ENCODE measurements around the gene OSTN.
"Not testable (repeated sequence)": the region's sequence is repeated elsewhere in the genome, so short reads cannot be mapped to it uniquely, and the experiment has no call there.

The OSTN gene

GRCh38 chr3:191235331-191236314, 36.6 kb downstream of the OSTN start:
- DNase-seq: no peak

- DNase-seq: no peak
Measured at GRCh38 chr3:191236646-191237045, 37.6 kb downstream of the OSTN start.

- no peak for DNase-seq
Measured at GRCh38 chr3:191237047-191237882, 38.2 kb downstream of the OSTN start.

- DNase-seq: no peak
Measured at GRCh38 chr3:191238321-191238817, 39.3 kb downstream of the OSTN start.

- no peak for DNase-seq
Measured at GRCh38 chr3:191239407-191240031, 40.5 kb downstream of the OSTN start.

GRCh38 chr3:191240486-191240885, 41.4 kb downstream of the OSTN start:
- DNase-seq: no peak

- no peak for DNase-seq
Measured at GRCh38 chr3:191244242-191244867, 45.3 kb downstream of the OSTN start.

GRCh38 chr3:191246034-191246433, 47.0 kb downstream of the OSTN start:
- DNase-seq: not testable (repeated sequence)

GRCh38 chr3:191246630-191247029, 47.6 kb downstream of the OSTN start:
- DNase-seq: no peak

GRCh38 chr3:191253089-191253799, 54.2 kb downstream of the OSTN start:
- no peak for DNase-seq

- no peak for DNase-seq
Measured at GRCh38 chr3:191254098-191254873, 55.2 kb downstream of the OSTN start.

GRCh38 chr3:191255156-191255555, 56.1 kb downstream of the OSTN start:
- no peak for DNase-seq

- no peak for DNase-seq
Measured at GRCh38 chr3:191256405-191256804, 57.4 kb downstream of the OSTN start.

- no peak for DNase-seq
Measured at GRCh38 chr3:191257286-191257685, 58.2 kb downstream of the OSTN start.

GRCh38 chr3:191259486-191259885, 60.4 kb downstream of the OSTN start:
- DNase-seq: no peak

- no peak for DNase-seq
Measured at GRCh38 chr3:191260431-191261303, 61.6 kb downstream of the OSTN start.

GRCh38 chr3:191261304-191261638, 62.2 kb downstream of the OSTN start:
- DNase-seq: no peak

- DNase-seq: no peak
Measured at GRCh38 chr3:191262650-191263049, 63.6 kb downstream of the OSTN start.

- DNase-seq: no peak
Measured at GRCh38 chr3:191263365-191263764, 64.3 kb downstream of the OSTN start.

- no peak for DNase-seq
Measured at GRCh38 chr3:191263850-191264249, 64.8 kb downstream of the OSTN start.

Measured in stimulated activated naive CD4-positive, alpha-beta T cell treated with Interleukin-2 at 50 U/mL for 16 hours (primary cell).